ENCODE data around the gene LAMA2.

LAMA2 gene

DNA sequence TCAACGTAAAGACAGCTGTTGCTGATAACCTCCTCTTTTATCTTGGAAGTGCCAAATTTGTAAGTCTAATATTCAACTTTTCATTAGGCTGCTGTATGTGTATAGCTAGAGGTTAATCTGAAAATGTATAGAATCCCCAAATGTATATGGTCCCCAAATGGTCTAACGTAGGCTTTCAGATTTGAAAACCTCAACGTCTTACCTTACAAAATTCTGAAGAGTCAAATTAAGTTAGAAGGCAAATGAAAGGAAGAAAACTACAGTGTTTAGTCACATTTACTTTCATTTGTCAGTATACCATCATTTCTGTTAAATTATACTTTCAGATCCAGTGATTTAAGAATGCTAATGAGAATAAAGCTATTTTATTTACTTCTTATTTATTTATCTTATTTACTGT is 570.1 kb downstream of the LAMA2 start:
- DNase-seq (ENCODE audit: low spot score), result no peak
- in situ Hi-C loops (cut with MboI; ENCODE audit: low sequenced_read_pairs, unreplicated experiment), result no loop called here
- TF ChIP-seq, protein P1, sequence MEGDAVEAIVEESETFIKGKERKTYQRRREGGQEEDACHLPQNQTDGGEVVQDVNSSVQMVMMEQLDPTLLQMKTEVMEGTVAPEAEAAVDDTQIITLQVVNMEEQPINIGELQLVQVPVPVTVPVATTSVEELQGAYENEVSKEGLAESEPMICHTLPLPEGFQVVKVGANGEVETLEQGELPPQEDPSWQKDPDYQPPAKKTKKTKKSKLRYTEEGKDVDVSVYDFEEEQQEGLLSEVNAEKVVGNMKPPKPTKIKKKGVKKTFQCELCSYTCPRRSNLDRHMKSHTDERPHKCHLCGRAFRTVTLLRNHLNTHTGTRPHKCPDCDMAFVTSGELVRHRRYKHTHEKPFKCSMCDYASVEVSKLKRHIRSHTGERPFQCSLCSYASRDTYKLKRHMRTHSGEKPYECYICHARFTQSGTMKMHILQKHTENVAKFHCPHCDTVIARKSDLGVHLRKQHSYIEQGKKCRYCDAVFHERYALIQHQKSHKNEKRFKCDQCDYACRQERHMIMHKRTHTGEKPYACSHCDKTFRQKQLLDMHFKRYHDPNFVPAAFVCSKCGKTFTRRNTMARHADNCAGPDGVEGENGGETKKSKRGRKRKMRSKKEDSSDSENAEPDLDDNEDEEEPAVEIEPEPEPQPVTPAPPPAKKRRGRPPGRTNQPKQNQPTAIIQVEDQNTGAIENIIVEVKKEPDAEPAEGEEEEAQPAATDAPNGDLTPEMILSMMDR (IDR thresholded peaks at IDR 0.05; ENCODE audit: borderline replicate concordance, control extremely low read depth, extremely low read depth, insufficient read depth, missing control alignments), result no peak

DNA sequence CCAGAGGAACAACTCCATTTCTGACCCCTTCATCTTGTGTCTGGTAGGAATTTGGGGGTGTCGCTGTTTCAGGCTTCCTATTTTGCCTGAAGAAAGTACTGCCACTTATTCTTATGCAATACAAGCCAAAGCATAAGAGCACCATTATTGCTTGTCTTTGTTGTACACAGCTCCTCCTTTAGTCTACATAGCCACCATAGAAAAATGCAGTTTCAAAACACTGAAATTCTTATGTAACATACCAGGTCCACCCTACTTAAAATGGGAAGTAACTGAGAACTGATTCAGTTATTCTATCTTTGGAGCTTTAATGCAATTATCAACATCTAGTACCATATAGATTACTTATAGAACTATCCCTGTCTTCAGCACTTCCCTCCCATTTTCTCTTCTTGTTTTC is 571.5 kb downstream of the LAMA2 start:
- TF ChIP-seq, protein P1 (IDR thresholded peaks at IDR 0.05; ENCODE audit: borderline replicate concordance, control extremely low read depth, extremely low read depth, insufficient read depth, missing control alignments), result no peak
- DNase-seq (ENCODE audit: low spot score), result no peak
- in situ Hi-C loops (cut with MboI; ENCODE audit: low sequenced_read_pairs, unreplicated experiment), result no loop called here

DNA sequence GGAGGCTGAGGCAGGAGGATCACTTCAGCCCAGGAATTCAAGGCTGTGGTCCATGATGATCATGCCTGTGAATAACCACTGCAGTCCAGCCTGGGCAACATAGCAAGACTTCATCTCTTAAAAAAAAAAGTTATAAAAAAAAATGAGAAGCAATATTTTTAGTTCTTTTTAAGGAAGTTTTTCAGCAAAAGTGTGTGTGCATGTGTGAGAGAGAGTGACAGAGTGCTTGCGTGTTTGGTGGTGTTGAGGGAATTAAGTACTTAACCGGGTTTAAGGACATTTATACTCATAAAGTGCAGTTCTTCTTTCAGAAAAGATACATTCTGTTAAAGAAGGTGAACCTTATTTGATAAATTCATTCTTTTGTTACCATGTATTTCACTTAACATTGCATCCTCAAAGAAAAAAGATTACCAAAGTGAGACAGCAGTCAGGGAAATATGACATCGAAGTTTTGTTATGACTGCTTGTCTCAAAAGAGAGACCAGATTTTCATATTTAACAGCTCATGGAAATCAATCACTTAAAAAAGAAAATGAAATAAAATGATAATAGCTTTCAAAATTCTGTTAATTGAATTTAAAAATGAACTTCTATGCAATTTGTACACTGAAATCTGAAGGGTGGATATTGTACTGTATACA is 572.3 kb downstream of the LAMA2 start:
- TF ChIP-seq, protein P1 (IDR thresholded peaks at IDR 0.05; ENCODE audit: borderline replicate concordance, control extremely low read depth, extremely low read depth, insufficient read depth, missing control alignments), result no peak
- no peak for DNase-seq (ENCODE audit: low spot score)
- in situ Hi-C loops (cut with MboI; ENCODE audit: low sequenced_read_pairs, unreplicated experiment), result no loop called here

DNA sequence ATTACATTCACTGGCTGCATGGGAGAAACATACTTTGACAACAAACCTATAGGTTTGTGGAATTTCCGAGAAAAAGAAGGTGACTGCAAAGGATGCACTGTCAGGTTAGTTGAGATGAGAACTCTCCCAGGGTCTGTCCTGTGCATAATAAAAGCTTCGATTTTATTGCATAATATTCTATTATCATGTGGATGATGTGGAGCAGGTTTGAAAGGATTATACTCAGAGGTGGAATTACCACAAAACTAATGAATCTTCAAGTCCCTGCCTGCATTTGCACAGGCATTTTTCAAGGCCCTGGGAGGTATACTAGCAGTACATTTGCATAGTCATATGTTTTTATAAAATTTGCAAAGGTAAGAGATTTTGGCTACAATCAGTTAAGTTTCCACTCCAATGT is 577.3 kb downstream of the LAMA2 start:
- in situ Hi-C loops (cut with MboI; ENCODE audit: low sequenced_read_pairs, unreplicated experiment), result no loop called here
- TF ChIP-seq, protein P1 (IDR thresholded peaks at IDR 0.05; ENCODE audit: borderline replicate concordance, control extremely low read depth, extremely low read depth, insufficient read depth, missing control alignments), result no peak
- DNase-seq (ENCODE audit: low spot score), result no peak

DNA sequence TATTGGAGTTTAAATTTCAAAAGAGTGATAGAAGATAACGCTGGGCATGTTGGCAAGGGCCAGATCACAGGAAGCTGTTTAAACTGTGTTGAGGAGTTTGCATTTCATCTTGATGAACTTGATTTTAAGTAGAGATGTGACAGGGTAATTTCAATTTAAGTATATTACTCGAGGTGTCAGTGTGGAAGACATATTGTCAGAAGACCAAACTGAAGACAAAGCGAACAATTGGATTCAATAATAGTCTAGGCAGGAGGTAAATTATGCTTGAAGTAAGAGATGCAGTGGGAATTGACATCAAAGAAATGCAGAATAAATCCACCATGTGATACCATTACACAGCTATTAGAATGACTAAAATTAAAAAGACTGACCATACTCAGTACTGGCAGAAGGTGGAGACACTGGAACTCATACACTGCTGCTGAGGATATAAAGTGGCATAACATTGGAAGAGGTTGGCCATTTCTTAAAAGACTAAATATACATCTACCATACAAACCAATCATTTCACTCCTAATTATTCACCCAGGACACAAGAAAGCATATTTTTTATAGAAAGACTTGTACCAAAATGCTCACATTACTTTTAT is 586.2 kb downstream of the LAMA2 start:
- in situ Hi-C loops (cut with MboI; ENCODE audit: low sequenced_read_pairs, unreplicated experiment), result no loop called here

DNA sequence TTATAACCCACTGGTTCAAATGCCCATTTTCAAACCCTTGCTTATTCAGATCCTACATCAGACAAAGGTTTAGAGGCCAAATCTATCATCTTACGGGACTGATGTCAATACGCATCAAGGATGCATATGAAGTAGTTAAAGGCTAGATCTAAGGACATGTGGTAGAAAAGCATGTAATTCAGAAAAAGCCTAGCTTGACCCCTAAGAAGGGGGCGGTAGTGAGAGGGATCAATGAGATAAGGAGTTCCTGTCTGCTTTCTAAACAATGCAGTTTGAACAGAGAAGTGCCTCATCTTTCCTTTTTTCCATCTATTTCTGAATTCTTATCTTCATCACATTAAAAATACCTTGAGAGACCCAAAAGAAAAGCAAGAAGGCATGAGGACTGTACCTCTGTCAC is 589.3 kb downstream of the LAMA2 start:
- TF ChIP-seq, protein P1 (IDR thresholded peaks at IDR 0.05; ENCODE audit: borderline replicate concordance, control extremely low read depth, extremely low read depth, insufficient read depth, missing control alignments), result no peak
- no peak for DNase-seq (ENCODE audit: low spot score)
- in situ Hi-C loops (cut with MboI; ENCODE audit: low sequenced_read_pairs, unreplicated experiment), result no loop called here

More for the DNA sequence above, 586.2 kb downstream of the LAMA2 start:
- TF ChIP-seq, protein P1 (IDR thresholded peaks at IDR 0.05; ENCODE audit: borderline replicate concordance, control extremely low read depth, extremely low read depth, insufficient read depth, missing control alignments), result no peak
- DNase-seq (ENCODE audit: low spot score), result no peak

All from GM13976 (cell line).